Measurements from ENCODE around the gene CD38.
"Not testable (repeated sequence)": the region's sequence is repeated elsewhere in the genome, so short reads cannot be mapped to it uniquely, and the experiment has no call there.

DNA sequence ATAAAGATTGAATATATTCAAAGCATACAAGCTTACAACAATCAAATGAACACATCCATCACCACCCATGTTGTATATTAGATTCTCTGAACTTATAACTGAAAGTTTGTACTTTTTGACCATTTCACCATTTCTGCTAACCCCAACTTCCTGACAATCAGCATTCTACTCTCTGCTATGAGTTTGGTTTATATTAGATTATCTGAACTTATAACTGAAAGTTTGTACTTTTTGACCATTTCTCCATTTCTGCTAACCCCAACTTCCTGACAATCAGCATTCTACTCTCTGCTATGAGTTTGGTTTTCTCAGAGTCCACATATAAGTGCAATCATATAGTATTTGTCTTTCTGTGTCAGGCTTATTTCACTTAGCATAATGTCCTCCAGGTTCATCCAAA lies 15.7 kb upstream of the CD38 start:
- not testable (repeated sequence) for TF ChIP-seq CTCF, EZH2 (IDR thresholded peaks at IDR 0.05)

Data from neural progenitor cell (in vitro differentiated cells).